T follicular helper cell (primary cell): ENCODE results near the gene PLPPR4.
"Not testable (repeated sequence)": the region's sequence is repeated elsewhere in the genome, so short reads cannot be mapped to it uniquely, and the experiment has no call there.

Experiments
- DNase-seq: peaks from one replicate; pipeline ENCODE4 v3.0.0-alpha.2; 2020; ENCODE audit warnings: low read depth

Gene PLPPR4

GRCh38 chr1:99268021-99268420 lies 3.7 kb downstream of the PLPPR4 start:
- DNase-seq: no peak

GRCh38 chr1:99269321-99269720 lies 5.0 kb downstream of the PLPPR4 start:
- DNase-seq: no peak

GRCh38 chr1:99270646-99271045 lies 6.4 kb downstream of the PLPPR4 start:
- no peak for DNase-seq

GRCh38 chr1:99271249-99271648 lies 7.0 kb downstream of the PLPPR4 start:
- DNase-seq: no peak

GRCh38 chr1:99277066-99277465 lies 12.8 kb downstream of the PLPPR4 start:
- DNase-seq: no peak

- no peak for DNase-seq
These were observed 15.2 kb downstream of the PLPPR4 start for GRCh38 chr1:99279525-99279924.

- no peak for DNase-seq
These were observed 16.8 kb downstream of the PLPPR4 start for GRCh38 chr1:99281105-99281504.

- no peak for DNase-seq
These were observed 18.2 kb downstream of the PLPPR4 start for GRCh38 chr1:99282536-99282935.

GRCh38 chr1:99283521-99283920 lies 19.2 kb downstream of the PLPPR4 start:
- DNase-seq: not testable (repeated sequence)

GRCh38 chr1:99292886-99293285 lies 28.6 kb downstream of the PLPPR4 start:
- no peak for DNase-seq

GRCh38 chr1:99297923-99298322 lies 33.6 kb downstream of the PLPPR4 start:
- DNase-seq: no peak

- DNase-seq: no peak
These were observed 40.5 kb downstream of the PLPPR4 start for GRCh38 chr1:99304725-99305282.

GRCh38 chr1:99305626-99306025 lies 41.3 kb downstream of the PLPPR4 start:
- DNase-seq: no peak

- DNase-seq: no peak
These were observed 41.8 kb downstream of the PLPPR4 start for GRCh38 chr1:99306056-99306455.

GRCh38 chr1:99306644-99307043 lies 42.4 kb downstream of the PLPPR4 start:
- no peak for DNase-seq

- DNase-seq: no peak
These were observed 51.0 kb downstream of the PLPPR4 start for GRCh38 chr1:99315305-99315704.

GRCh38 chr1:99326215-99326949 lies 62.1 kb downstream of the PLPPR4 start:
- no peak for DNase-seq

- DNase-seq: no peak
These were observed 63.1 kb downstream of the PLPPR4 start for GRCh38 chr1:99327357-99327756.

- no peak for DNase-seq
These were observed 63.9 kb downstream of the PLPPR4 start for GRCh38 chr1:99328171-99328570.

GRCh38 chr1:99331083-99331482 lies 66.8 kb downstream of the PLPPR4 start:
- no peak for DNase-seq

- no peak for DNase-seq
These were observed 67.3 kb downstream of the PLPPR4 start for GRCh38 chr1:99331636-99332035.

GRCh38 chr1:99332561-99332960 lies 68.3 kb downstream of the PLPPR4 start:
- no peak for DNase-seq

- DNase-seq: no peak
These were observed 70.7 kb downstream of the PLPPR4 start for GRCh38 chr1:99334991-99335390.
